Neural progenitor cell (in vitro differentiated cells): ENCODE measurements around the gene ZNF622.

Experiments used
- CTCF ChIP-seq: fragments of 200-600 bp; sonication (generic); IDR thresholded peaks from 2 replicates; pipeline ENCODE4 v1.5.1; 2017; ENCODE audit warnings: antibody characterized with exemption, mild to moderate bottlenecking
- EZH2 ChIP-seq: fragments of 200-600 bp; sonication (generic); IDR thresholded peaks from 2 replicates; pipeline ENCODE4 v1.6.1; 2017; ENCODE audit warnings: antibody characterized with exemption, mild to moderate bottlenecking, moderate library complexity
- EZH2phosphoT487 ChIP-seq: fragments of 200-600 bp; sonication (generic); IDR thresholded peaks from 2 replicates; pipeline ENCODE4 v1.6.1; 2017; ENCODE audit warnings: antibody characterized with exemption

- TF ChIP-seq CTCF (no peak), EZH2 (no peak), EZH2phosphoT487 (no peak)
These were observed 35.1 kb downstream of the ZNF622 start for GRCh38 chr5:16430349-16431089.
